Astrocyte (in vitro differentiated cells and primary cell): ENCODE measurements around the gene ARL17B.
"Not testable (repeated sequence)": the region's sequence is repeated elsewhere in the genome, so short reads cannot be mapped to it uniquely, and the experiment has no call there.

Experiments
- CTCF ChIP-seq: IDR thresholded peaks from 2 replicates; pipeline ENCODE4 v1.5.1; 2011; ENCODE audit warnings: low read depth, mild to moderate bottlenecking, inconsistent platforms, low read length, moderate library complexity; ENCODE audit not compliant: insufficient read depth
- EZH2 ChIP-seq: IDR thresholded peaks from 2 replicates; pipeline ENCODE4 v1.6.1; 2012; ENCODE audit warnings: mild to moderate bottlenecking, low read length, inconsistent platforms; ENCODE audit not compliant: insufficient read depth

GRCh38 chr17:46244949-46245768 lies 116.4 kb downstream of the ARL17B start:
- not testable (repeated sequence) for TF ChIP-seq CTCF, EZH2
